SW480 (cell line): ENCODE results near the gene CPEB2.
"Not testable (repeated sequence)": the region's sequence is repeated elsewhere in the genome, so short reads cannot be mapped to it uniquely, and the experiment has no call there.

Experiments
- DNase-seq: peaks from one replicate; pipeline ENCODE4 v3.0.0-alpha.2; 2016; ENCODE audit warnings: low spot score

The CPEB2 gene

DNA sequence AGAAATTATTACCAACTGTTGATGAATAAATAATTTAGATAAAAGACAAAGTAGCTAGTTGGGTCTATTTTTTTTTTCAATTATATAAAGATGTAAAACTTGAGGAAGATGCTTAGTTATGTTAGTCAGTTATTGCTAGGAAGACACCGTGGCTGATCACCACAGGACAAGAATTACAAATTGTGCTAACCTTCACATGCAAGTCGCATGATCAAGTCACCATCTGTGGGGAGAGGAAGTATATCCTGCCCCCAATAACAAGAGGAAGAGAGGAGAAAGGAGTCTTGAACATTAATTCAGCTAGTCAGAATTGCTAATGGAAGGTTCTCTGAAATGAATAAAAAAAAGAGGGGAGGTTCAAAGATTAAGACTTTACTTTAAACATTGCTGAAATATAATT lies 52.3 kb downstream of the CPEB2 start:
- no peak for DNase-seq

DNA sequence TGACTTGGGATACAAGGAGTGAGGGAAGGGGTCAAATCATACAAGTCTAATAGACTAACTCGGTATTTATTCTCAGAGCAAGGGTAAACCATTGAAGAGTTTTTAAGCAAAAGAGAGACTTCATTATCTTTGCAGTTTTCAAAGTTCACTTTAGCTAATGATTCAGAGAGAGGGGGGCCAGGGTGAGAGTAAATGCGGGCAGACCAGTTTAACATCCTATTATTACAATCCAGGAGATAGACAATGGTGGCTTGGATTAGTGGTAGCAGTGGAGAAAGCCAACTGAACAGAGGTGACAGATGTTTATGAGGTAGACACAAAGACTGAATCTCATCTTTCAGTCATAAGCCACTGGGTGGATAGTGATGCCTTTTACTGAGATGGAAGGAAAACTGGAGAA lies 57.9 kb downstream of the CPEB2 start:
- DNase-seq, result no peak

GRCh38 chr4:15063341-15063740 lies 61.1 kb downstream of the CPEB2 start:
- DNase-seq, result no peak

- DNase-seq, result no peak
Measured at GRCh38 chr4:15065516-15065915, 63.2 kb downstream of the CPEB2 start.

GRCh38 chr4:15066140-15066539 lies 63.9 kb downstream of the CPEB2 start:
- no peak for DNase-seq

DNA sequence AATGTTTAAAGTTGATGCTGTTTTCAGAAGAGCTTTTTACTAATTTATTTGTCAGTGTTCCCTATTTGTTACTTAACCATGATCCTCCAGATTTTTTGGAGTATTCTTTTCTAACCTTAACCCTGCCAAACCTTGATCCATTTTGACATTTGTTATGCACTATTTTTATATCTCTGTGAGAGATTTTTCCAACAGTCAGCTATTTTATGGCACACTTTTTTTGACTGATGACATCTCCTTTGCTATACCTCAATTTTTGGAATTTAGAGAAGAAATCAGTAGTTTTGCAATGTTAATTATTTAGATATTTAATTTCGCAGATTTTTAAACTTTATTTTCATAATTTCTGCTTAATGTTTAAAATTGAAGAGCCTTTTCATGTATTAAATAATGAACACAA lies 66.0 kb downstream of the CPEB2 start:
- no peak for DNase-seq

- no peak for DNase-seq
Measured at GRCh38 chr4:15075875-15076274, 73.6 kb downstream of the CPEB2 start.

GRCh38 chr4:15077969-15078368 lies 75.7 kb downstream of the CPEB2 start:
- no peak for DNase-seq

GRCh38 chr4:15078682-15079642 lies 76.7 kb downstream of the CPEB2 start:
- no peak for DNase-seq

DNA sequence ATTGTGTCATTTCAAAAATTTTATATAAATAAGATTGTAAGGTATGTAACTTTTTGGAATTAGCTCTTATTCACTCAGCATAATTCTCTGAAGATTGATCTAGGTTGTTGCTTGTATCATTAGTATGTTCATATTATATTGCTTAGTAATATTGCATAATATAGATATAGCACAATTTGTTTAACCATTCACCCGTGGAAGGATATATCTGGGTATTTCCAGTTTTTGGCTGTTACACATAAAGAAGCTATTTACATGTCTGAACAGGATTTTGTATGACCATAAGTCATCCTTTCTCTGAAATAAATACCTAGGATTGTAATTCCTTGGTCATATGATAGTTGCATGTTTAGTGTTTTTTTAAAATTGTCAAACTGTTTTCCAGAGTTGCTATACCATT lies 82.5 kb downstream of the CPEB2 start:
- DNase-seq, result no peak

GRCh38 chr4:15085762-15086161 lies 83.5 kb downstream of the CPEB2 start:
- not testable (repeated sequence) for DNase-seq

DNA sequence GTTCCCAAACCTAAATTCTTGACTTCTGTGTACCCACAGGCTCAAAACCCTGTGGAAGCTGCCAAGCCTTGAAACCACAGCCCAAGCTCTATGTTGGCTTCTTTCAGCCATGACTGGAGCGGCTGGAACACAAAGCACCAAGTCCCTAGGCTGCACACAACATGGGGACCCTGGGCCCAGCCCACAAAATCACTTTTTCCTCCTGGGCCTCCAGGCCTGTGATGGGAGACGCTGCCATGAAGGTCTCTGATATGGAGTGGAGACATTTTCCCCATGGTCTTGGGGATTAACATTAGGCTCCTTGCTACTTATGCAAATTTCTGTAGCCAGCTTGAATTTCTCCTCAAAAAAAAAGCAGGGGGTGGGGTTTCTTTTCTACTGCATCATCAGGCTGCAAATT lies 84.0 kb downstream of the CPEB2 start:
- DNase-seq, result not testable (repeated sequence)

GRCh38 chr4:15088394-15089035 lies 86.2 kb downstream of the CPEB2 start:
- no peak for DNase-seq

DNA sequence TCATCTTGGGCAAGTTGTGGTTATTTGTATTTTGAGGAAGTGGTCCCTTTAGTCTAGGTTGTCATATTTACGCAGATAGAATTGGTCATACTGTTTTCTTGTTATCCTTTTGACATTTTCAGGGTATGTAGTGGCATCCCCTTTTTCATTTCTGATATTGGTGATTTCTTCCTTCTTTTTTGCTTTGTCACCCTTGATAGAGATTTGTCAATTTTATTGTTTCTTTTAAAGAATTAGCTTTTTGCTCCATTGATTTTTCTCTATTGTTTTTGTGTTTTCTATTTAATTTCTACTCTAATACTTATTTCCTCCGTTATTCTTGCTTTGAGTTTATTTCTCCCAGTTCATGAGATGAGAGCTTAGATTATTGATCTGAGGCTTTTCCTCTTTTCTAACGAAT lies 87.7 kb downstream of the CPEB2 start:
- DNase-seq, result no peak

- no peak for DNase-seq
Measured at GRCh38 chr4:15100380-15100779, 98.1 kb downstream of the CPEB2 start.

GRCh38 chr4:15100994-15101695 lies 98.9 kb downstream of the CPEB2 start:
- DNase-seq, result no peak

DNA sequence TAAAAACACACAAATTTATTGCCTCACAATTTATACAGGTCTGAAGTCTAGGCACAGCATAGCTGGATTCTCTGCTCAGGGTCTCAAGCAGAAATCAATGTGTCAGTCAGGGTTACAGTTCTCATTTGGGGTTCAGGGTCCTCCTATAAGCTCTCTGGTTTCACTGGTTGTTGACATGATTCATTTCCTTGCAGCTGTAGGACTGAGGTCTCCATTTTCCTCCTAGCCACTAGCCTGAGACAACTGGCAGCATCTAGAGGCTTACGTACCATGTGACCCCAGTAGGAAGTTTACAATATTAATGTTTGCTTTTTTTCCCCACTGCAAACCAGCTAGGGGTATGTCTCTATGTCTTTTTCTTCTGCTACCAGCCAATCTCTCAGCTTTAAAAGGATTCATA lies 102.5 kb downstream of the CPEB2 start:
- DNase-seq, result no peak

DNA sequence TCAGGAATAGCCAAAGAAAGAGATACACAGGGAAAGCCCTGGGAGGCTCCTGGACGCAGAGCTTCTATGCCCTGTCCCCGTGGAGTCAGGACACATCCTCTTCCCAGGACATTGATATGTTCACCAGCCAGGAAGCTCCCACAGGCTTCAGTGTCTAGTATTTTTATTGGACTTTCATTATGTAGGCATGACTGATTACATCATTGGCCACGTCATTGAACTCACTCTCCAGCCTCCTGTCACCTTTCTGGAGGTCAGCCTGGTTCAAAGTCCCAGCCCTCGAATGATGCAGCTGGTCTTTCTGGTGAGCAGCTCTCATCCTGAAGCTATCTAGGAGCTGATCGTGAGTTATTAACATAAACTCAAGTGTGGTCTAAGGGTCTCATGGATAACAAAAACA lies 104.1 kb downstream of the CPEB2 start:
- peak; percentile 12 for DNase-seq

- DNase-seq, result no peak
Measured at GRCh38 chr4:15109600-15109999, 107.3 kb downstream of the CPEB2 start.

DNA sequence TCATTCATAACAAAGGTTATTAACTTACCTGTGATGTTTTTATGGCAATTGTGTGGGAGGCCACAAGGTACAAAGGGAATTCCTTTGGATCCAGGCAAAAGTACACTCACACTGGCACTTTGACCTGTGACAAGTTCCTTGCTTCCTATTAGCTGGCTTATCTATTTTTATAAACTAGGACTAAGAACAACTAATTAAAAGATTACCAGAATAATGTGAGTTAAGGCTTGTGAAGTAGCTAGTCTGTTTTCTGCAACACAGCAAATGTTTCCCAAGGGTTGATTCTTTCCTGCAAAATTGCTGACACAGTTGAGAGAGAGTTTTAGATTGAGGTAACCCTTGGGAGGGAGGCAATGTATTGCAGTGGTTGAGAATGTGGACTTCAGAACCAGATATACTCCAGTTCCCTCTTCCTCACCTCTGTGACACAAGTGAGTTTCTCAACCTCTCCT lies 107.9 kb downstream of the CPEB2 start:
- peak; percentile 50 for DNase-seq

GRCh38 chr4:15116509-15117079 lies 114.3 kb downstream of the CPEB2 start:
- no peak for DNase-seq

DNA sequence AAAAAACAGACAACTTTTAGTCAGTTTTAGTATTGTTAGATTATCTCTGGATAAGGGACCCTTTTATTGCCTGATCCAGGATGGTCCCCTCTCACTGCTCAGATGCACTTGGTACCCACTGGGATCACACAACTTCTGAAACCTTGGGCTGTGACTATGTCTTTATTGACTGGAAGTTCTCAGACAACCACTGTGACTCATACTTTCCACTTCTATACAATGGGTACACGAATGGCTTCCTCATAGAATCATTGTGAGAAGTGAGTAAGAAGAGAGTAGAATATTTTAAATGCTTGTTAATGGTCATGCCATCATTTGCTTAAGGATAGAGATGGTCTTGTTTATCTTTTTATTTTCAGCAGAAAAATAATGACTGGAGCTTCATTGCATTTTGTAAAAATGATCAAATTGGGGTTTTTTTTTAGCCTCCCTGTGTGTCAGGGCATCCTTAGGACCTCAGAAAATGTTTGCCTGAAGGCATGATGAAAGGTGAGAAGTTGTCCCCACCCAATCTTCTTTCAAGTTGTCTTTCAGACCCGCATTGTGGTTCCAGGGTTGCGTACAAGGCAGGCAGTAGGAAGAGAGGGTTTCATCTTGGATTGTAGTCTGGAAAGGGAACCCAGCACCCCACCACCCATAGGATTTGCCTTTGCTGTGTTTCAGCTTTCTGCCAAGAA lies 115.1 kb downstream of the CPEB2 start:
- no peak for DNase-seq
